Measurements from ENCODE around the gene SFRP2. TPM values are rescaled to one million over a fixed set of nuclear protein-coding genes. Genes with fewer than 3 reads are reported as not detected.

The SFRP2 gene
- total RNA-seq, 2 experiments from 2014 or later, result not detected

GRCh38 chr4:153798420-153798819, 9.5 kb upstream of the SFRP2 start:
- no peaks in the 10 kb centered on the region for H3K4me1 ChIP-seq (ENCODE audit: insufficient read depth, low read length)
- H3K36me3 ChIP-seq (ENCODE audit: insufficient read depth, low read length), result no peaks in the 10 kb centered on the region
- no peak overlapping the region for H3K4me3 ChIP-seq (ENCODE audit: low read length)
- ChIA-PET CTCF (no interaction called here), POLR2A (no interaction called here)
- no peak for TF ChIP-seq CTCF (IDR thresholded peaks at IDR 0.05)
- Mint-ChIP-seq H3K27me3 (peaks cover 54% of the 10 kb centered on the region), H3K4me3 (no peak overlapping the region), H3K27ac (no peak overlapping the region), H3K9me3 (no peaks in the 10 kb centered on the region), H3K36me3 (ENCODE audit: low read depth) (no peaks in the 10 kb centered on the region), H3K4me1 (ENCODE audit: low read depth) (peaks cover under 1% of the 10 kb centered on the region)
- no peak for ATAC-seq (ENCODE audit: poor library complexity)
- H3K9me3 ChIP-seq (ENCODE audit: control insufficient read depth in 1 of 2, insufficient read depth in 1 of 2, low read length in 2 of 2), result no peaks in the 10 kb centered on the region
- intact Hi-C loops (cut with DNase I, micrococcal nuclease), result no loop called here
- H3K27me3 ChIP-seq (ENCODE audit: control insufficient read depth in 1 of 2, insufficient read depth in 2 of 2, low read length in 2 of 2), result peaks cover 6 to 12% of the 10 kb centered on the region in 2 experiments
- no peak overlapping the region for H3K27ac ChIP-seq (ENCODE audit: low read depth in 1 of 2, low read length in 2 of 2)
- no peak for DNase-seq

- Mint-ChIP-seq H3K4me3 (no peak overlapping the region), H3K27me3 (peaks cover 95% of the 10 kb centered on the region), H3K27ac (no peak overlapping the region), H3K9me3 (no peaks in the 10 kb centered on the region), H3K36me3 (ENCODE audit: low read depth) (no peaks in the 10 kb centered on the region), H3K4me1 (ENCODE audit: low read depth) (peaks cover 38% of the 10 kb centered on the region)
- Histone ChIP-seq H3K27ac (ENCODE audit: low read depth in 1 of 2, low read length in 2 of 2) (no peak overlapping the region), H3K36me3 (ENCODE audit: insufficient read depth, low read length) (no peaks in the 10 kb centered on the region), H3K27me3 (ENCODE audit: control insufficient read depth in 1 of 2, insufficient read depth in 2 of 2, low read length in 2 of 2) (peaks cover 43 to 56% of the 10 kb centered on the region in 2 experiments), H3K9me3 (ENCODE audit: control insufficient read depth in 1 of 2, insufficient read depth in 1 of 2, low read length in 2 of 2) (peaks cover 0 to 30% of the 10 kb centered on the region in 2 experiments), H3K4me3 (ENCODE audit: low read length) (no peak overlapping the region), H3K4me1 (ENCODE audit: insufficient read depth, low read length) (peaks cover 40% of the 10 kb centered on the region)
- ChIA-PET CTCF (interaction anchor here (1.8 kb wide), 1 partner anchor 8 kb away, joined by 7 read pairs; no protein-coding TSS in a partner anchor), POLR2A (no interaction called here)
- no peak for ATAC-seq (ENCODE audit: poor library complexity)
- DNase-seq, result no peak
- intact Hi-C loops (cut with DNase I, micrococcal nuclease), result loop anchor here in 1 of 2 experiments (5.0 kb wide), 1 partner anchor 553 kb away; no protein-coding TSS in a partner anchor
- TF ChIP-seq CTCF (IDR thresholded peaks at IDR 0.05), result no peak
Observed at GRCh38 chr4:153794006-153794405, 5.1 kb upstream of the SFRP2 start.

GRCh38 chr4:153792618-153793247, 3.9 kb upstream of the SFRP2 start:
- Mint-ChIP-seq H3K4me1 (ENCODE audit: low read depth) (peaks cover 46% of the 10 kb centered on the region), H3K27me3 (peaks cover 98% of the 10 kb centered on the region), H3K36me3 (ENCODE audit: low read depth) (no peaks in the 10 kb centered on the region), H3K9me3 (no peaks in the 10 kb centered on the region), H3K27ac (no peak overlapping the region), H3K4me3 (peak overlapping the region; percentile 81)
- intact Hi-C loops (cut with DNase I, micrococcal nuclease), result loop anchor here in 1 of 2 experiments (5.0 kb wide), 1 partner anchor 555 kb away; no protein-coding TSS in a partner anchor
- ChIA-PET CTCF (no interaction called here), POLR2A (no interaction called here)
- Histone ChIP-seq H3K27ac (ENCODE audit: low read depth in 1 of 2, low read length in 2 of 2) (no peak overlapping the region), H3K9me3 (ENCODE audit: control insufficient read depth in 1 of 2, insufficient read depth in 1 of 2, low read length in 2 of 2) (peaks cover 0 to 42% of the 10 kb centered on the region in 2 experiments), H3K27me3 (ENCODE audit: control insufficient read depth in 1 of 2, insufficient read depth in 2 of 2, low read length in 2 of 2) (peaks cover 53 to 64% of the 10 kb centered on the region in 2 experiments), H3K4me1 (ENCODE audit: insufficient read depth, low read length) (peaks cover 48% of the 10 kb centered on the region), H3K36me3 (ENCODE audit: insufficient read depth, low read length) (no peaks in the 10 kb centered on the region), H3K4me3 (ENCODE audit: low read length) (peak overlapping the region; percentile 36)
- DNase-seq (no peak), ATAC-seq (ENCODE audit: poor library complexity) (peak; percentile 9)
- TF ChIP-seq CTCF (IDR thresholded peaks at IDR 0.05), result no peak

Data from CD4-positive, alpha-beta T cell (primary cell).